ENCODE results near the gene MRTO4.
"Not testable (repeated sequence)": the region's sequence is repeated elsewhere in the genome, so short reads cannot be mapped to it uniquely, and the experiment has no call there.

The MRTO4 gene

DNA sequence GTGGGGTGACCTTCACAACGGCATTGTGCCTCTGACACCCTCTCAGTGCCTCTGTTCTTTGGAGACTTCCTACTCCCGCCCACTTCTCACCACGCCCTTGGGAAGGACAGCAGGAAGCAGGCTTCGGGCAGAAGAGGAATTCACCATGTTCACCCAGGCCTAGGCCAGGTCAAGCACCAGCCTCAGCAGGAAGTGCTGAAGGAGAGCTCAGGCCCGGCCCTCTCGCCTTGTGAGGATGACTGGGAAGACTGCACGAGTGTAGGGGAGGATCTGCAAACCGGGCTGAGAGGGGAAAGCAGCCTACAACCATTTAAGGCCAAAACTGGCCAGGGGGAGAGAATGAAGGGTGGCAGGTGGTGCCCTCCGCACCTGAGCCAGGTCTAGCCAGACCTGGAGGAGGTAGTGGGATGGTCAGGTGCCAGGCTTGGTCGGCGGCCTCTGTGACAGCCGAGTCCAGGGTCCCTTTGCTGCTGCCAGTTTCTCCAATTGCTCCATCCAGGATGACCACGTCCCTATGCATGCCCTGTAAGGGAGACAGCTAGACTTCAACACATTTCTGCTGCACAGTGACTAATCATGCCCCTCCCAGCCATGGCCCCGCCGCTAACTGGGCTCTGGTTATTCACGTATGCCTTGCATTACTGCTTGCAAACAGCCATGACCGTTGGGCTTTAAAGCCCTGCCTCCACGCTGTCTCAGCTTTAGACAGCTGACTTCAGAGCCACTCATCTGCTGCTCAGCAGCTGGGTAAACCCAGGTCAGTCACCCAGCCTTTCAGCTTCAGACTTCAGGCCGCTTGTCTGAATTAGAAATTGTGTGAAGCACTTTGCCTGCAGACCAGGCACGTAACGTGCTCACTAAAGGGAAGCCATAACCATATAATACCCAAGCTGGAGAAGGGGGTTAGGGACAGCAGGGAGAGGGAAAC, 8.9 kb downstream of the MRTO4 start:
- no peak for DNase-seq (ENCODE audit: low spot score)
- TF ChIP-seq, protein P1, sequence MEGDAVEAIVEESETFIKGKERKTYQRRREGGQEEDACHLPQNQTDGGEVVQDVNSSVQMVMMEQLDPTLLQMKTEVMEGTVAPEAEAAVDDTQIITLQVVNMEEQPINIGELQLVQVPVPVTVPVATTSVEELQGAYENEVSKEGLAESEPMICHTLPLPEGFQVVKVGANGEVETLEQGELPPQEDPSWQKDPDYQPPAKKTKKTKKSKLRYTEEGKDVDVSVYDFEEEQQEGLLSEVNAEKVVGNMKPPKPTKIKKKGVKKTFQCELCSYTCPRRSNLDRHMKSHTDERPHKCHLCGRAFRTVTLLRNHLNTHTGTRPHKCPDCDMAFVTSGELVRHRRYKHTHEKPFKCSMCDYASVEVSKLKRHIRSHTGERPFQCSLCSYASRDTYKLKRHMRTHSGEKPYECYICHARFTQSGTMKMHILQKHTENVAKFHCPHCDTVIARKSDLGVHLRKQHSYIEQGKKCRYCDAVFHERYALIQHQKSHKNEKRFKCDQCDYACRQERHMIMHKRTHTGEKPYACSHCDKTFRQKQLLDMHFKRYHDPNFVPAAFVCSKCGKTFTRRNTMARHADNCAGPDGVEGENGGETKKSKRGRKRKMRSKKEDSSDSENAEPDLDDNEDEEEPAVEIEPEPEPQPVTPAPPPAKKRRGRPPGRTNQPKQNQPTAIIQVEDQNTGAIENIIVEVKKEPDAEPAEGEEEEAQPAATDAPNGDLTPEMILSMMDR (IDR thresholded peaks at IDR 0.05; ENCODE audit: extremely low read depth, insufficient read depth, missing control alignments) = no peak
- in situ Hi-C loops (cut with MboI; ENCODE audit: low pct_unique_long_range_greater_than_20kb, low sequenced_read_pairs, unreplicated experiment) = no loop called here

DNA sequence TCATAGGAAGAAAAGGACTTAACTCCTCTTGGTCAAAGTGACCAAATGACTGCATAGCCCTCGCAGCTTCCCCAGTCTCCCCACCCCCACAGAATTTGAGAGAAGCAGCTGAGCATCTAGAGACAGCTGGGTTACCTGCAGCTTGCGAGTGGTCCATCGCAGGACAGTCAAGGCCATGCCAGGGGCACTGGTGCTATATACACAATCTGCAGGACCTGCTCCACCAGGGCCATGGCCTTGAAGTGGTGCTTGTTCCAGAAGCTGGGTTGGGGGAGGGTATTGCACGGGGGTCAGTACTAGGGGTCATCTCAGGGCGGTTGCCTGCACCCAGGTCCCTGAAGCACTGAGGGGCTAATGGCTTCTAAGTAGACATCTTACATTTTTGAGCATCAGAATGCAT, 10.4 kb downstream of the MRTO4 start:
- TF ChIP-seq, protein P1 (IDR thresholded peaks at IDR 0.05; ENCODE audit: extremely low read depth, insufficient read depth, missing control alignments) = no peak
- in situ Hi-C loops (cut with MboI; ENCODE audit: low pct_unique_long_range_greater_than_20kb, low sequenced_read_pairs, unreplicated experiment) = no loop called here
- no peak for DNase-seq (ENCODE audit: low spot score)

DNA sequence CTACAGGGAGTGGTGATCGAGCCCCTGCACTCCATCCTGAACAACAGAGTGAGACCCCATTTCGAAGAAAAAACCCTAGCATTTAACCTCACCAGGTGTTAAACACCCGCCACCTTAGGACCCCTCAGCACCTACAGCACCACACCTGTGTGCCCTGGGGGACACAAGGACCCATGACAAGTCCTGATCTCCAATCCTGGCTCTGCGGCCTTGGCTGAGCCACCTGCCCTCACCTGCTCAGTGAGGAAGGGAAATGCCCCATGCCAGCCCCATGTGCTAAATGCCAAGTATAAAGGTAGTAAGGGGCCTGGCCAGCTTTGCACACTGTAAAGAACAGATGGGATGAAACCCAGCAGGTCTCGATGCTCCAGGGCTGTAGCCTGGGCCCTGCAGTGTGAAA, 11.1 kb downstream of the MRTO4 start:
- in situ Hi-C loops (cut with MboI; ENCODE audit: low pct_unique_long_range_greater_than_20kb, low sequenced_read_pairs, unreplicated experiment) = no loop called here
- TF ChIP-seq, protein P1 (IDR thresholded peaks at IDR 0.05; ENCODE audit: extremely low read depth, insufficient read depth, missing control alignments) = no peak

DNA sequence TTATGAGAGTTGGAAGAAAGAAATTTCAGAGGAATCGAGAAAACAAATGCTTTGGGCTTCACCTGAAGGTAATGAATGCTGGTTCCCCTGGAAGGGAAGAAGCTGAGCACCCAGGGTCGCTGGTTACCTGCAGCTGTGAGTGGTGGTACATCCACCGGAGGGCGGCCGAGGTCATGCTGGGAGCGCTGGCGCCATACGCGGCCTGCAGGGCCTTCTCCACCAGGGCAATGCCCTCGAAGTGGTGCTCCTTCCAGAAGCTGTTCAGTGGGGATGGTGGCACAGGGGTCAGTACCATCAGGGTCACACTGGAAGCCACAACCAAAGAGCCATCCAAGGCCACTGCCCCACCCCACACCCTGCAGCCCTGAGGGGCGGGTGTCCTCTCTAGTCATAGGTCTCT, 16.8 kb downstream of the MRTO4 start:
- in situ Hi-C loops (cut with MboI; ENCODE audit: low pct_unique_long_range_greater_than_20kb, low sequenced_read_pairs, unreplicated experiment) = no loop called here
- DNase-seq (ENCODE audit: low spot score) = no peak
- TF ChIP-seq, protein P1 (IDR thresholded peaks at IDR 0.05; ENCODE audit: extremely low read depth, insufficient read depth, missing control alignments) = no peak

More for the DNA sequence above, 11.1 kb downstream of the MRTO4 start:
- no peak for DNase-seq (ENCODE audit: low spot score)

DNA sequence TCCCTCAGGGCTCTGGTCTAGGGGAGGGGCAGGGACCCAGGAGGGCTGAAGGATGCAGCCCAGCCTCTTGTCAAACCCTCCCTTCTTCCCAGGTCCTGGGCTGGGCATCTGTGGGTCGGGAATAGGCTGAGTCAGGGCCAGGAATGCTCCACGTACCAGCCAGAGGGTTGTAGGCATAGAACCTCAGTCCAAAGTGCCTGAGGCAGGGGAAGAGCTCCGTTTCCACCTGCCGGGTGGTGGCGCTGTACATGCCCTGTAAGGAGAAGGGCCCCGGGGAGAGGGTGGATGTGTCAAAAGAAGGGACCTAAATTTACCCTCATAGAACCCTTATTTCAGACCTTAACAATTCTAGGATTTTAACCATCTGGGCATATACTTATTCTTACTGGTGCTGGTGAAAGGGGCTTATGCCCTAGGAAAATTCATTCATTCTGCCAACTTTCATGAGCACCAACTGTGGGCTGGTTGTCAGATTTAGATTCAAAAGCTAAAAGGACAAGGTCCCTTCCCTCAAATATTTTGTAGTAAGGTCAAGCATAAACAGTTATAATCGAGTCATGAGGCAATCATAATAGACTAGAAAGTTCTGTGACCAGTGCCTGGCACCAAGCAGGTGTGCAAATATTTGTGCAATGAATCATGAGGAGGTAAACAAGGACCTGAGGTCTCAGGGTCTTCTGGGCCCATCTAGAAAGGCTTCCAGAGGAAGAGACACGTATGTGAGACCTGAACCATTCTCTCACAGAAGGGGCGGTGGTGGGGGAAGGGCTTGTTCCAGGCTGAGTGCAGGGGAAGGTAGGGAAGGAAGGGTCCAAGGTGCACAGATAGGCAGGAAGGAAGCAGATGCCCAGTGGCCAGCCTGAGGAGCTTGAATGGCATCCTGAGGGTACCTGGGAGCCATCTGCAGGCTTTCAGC, 18.1 kb downstream of the MRTO4 start:
- DNase-seq (ENCODE audit: low spot score); in situ Hi-C loops (cut with MboI; ENCODE audit: low pct_unique_long_range_greater_than_20kb, low sequenced_read_pairs, unreplicated experiment): not testable (repeated sequence)

DNA sequence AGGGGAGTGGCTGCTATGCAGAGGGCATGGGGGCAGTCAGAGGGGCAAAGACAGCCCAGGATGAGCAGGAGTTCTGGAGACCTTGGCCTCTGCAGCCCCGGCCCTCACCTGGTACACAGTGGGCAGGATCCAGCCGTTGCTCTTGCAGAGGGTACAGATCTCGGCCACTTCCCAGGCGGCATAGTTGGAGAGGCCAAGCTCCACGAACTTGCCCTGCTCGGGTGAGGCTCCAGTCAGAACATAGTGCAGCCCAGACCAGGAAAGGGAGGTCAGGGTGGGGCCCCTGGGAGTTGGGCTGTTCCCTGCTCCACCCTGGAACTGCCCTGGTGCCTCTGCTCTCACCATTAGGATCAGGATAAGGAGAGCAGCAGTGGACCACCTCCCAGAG, 18.7 kb downstream of the MRTO4 start:
- DNase-seq (ENCODE audit: low spot score); in situ Hi-C loops (cut with MboI; ENCODE audit: low pct_unique_long_range_greater_than_20kb, low sequenced_read_pairs, unreplicated experiment): not testable (repeated sequence)

DNA sequence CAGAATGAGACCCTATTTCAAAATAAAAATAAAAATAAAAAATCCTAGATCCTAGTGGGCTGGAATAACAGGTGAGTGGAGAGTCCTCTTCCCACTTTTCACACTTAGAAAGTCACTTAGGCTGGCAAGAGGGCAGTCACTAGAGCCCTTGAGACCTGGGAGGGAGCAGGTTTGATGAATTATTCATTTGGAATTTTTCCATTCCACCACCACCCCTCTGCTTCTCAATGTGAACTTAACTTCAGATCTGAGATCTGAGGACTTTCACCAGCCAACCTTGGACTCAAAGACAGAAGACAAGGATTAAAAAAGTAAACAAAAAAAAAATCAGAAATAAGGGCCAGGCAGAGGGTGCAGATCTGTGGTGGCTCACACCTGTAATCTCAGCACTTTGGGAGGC, 20.5 kb downstream of the MRTO4 start:
- TF ChIP-seq, protein P1 (IDR thresholded peaks at IDR 0.05; ENCODE audit: extremely low read depth, insufficient read depth, missing control alignments) = no peak
- in situ Hi-C loops (cut with MboI; ENCODE audit: low pct_unique_long_range_greater_than_20kb, low sequenced_read_pairs, unreplicated experiment) = no loop called here
- DNase-seq (ENCODE audit: low spot score) = no peak
